Measurements from ENCODE around the gene ALDH1A1.

Gene ALDH1A1

DNA sequence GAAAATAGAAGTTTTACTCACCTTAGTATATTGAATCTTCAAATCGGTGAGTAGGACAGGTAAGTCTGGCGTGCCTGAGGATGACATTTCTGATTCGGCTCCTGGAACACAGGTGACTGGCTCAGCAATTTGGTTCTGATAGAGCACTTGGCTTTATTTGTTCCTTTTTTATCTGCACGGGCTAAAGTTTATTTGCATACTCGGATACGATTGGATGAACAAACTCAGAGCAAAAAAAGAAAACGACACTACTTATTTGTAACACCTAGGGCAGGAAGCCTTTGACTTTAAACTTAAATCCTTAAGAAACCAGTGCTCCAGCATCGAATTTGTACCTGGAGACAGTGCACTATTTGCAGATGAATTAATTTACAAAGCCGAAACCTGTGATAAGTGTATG lies at the start of gene ALDH1A1:
TSS of gene ALDH1A1 (minus strand) at position 140 of the 400 bp plus-strand sequence. CDS start at position 87, 53 bp downstream.
- TF ChIP-seq JUND (IDR thresholded peaks at IDR 0.05; ENCODE audit: low read depth), result no peak
- DNase-seq (ENCODE audit: low read depth in 1 of 2, low spot score in 1 of 2), result no peak
- in situ Hi-C loops (cut with HindIII; ENCODE audit: low pct_unique_long_range_greater_than_20kb, low sequenced_read_pairs), result no loop called here

DNA sequence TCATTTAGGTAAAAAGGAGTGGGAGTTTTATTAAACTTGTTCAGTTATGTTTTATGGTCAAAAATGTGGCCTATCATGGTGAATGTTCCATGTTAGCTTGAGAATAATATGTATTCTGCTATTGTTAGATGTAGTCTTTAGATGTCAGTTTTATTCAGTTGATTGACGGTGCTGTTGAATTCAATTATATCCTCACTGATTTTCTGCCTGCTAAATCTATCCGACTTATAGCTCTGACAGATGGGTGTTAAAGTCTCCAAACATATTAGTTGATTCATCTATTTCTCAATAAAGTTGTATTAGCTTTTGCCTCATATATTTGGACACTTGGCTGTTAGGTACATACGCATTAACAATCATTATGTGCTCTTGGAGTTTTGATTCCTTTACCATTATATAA lies 49.0 kb upstream of the ALDH1A1 start:
- no peak for TF ChIP-seq JUND (IDR thresholded peaks at IDR 0.05; ENCODE audit: low read depth)
- in situ Hi-C loops (cut with HindIII; ENCODE audit: low pct_unique_long_range_greater_than_20kb, low sequenced_read_pairs), result no loop called here
- no peak for DNase-seq (ENCODE audit: low read depth in 1 of 2, low spot score in 1 of 2)

DNA sequence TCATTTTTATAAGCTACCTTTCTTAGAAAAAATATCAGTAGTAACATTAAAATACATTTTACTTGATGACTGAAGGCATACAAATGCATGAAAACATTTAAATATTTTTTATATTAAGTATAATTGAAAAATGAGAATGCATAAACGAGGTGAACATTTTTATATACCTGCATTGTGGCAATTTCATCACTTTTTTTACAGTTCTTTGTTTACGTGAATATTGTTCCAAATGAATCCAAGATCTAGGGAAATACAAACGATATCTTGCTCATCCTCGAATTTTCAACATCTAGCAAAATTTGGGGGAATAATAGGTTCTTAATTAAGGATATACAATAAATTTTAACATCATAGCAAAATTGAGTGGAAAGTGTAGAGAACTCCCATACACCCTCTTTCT lies 45.5 kb upstream of the ALDH1A1 start:
- no peak for DNase-seq (ENCODE audit: low read depth in 1 of 2, low spot score in 1 of 2)
- TF ChIP-seq JUND (IDR thresholded peaks at IDR 0.05; ENCODE audit: low read depth), result no peak
- in situ Hi-C loops (cut with HindIII; ENCODE audit: low pct_unique_long_range_greater_than_20kb, low sequenced_read_pairs), result no loop called here

DNA sequence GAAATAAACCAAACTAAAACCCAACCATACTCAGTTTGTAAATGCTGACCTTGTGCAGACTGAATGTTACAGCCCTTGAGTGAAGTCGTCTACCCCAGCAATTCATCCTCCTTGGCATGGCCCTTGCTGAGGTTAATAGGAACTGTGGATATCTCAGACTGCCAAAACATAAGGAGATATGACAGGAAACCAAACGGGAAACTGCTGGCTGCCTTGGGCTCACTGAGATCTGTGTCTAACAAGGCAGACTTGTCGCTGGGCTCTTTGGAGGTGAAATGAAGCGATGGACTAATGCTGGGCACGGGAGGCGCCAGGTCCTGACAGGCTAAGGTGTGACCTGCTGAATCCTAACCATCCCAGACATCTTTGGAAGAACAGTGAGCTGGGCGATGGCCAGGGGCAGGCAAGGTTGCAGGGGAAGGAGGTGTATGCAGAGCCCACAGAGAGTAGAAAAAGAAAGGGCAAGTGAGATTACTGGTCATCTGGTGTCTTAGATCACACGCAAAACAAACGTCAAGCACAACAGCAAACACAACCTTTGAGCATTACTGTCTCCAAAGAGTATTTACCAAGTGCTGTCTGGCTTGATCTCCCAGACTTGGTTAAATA lies 44.6 kb upstream of the ALDH1A1 start:
- in situ Hi-C loops (cut with HindIII; ENCODE audit: low pct_unique_long_range_greater_than_20kb, low sequenced_read_pairs), result no loop called here

DNA sequence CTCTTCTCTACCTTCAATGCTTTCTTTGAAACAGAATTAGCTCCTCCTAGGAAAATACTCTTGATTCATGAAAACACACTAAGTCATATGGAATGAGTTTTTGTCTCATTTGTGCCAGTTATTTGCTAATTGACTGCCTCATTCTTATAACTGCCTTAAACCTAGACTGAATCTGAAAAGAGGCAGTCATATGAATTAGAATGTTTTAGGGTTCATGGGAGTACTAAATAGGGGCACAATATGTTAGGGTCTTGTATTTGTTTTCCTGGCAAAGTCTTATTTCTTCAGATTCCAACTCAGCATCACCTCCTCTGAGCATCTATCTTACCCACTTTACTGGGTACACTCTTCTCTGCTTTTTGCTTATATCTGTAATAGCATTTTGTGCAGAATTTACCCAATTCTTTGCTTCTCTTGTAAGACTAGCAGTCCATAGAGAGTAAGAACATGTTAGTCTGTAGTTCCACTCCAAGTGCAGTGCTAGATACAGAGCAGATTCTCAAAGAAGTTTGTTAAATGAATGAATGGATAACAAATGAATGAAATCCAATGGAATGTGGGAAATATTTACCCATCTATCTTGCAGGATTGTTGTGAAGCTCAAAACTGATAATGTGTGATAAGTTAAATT lies 43.9 kb upstream of the ALDH1A1 start:
- no peak for DNase-seq (ENCODE audit: low read depth in 1 of 2, low spot score in 1 of 2)
- no peak for TF ChIP-seq JUND (IDR thresholded peaks at IDR 0.05; ENCODE audit: low read depth)
- in situ Hi-C loops (cut with HindIII; ENCODE audit: low pct_unique_long_range_greater_than_20kb, low sequenced_read_pairs), result no loop called here

More for the DNA sequence above, 44.6 kb upstream of the ALDH1A1 start:
- DNase-seq (ENCODE audit: low read depth in 1 of 2, low spot score in 1 of 2), result no peak
- TF ChIP-seq JUND (IDR thresholded peaks at IDR 0.05; ENCODE audit: low read depth), result no peak

DNA sequence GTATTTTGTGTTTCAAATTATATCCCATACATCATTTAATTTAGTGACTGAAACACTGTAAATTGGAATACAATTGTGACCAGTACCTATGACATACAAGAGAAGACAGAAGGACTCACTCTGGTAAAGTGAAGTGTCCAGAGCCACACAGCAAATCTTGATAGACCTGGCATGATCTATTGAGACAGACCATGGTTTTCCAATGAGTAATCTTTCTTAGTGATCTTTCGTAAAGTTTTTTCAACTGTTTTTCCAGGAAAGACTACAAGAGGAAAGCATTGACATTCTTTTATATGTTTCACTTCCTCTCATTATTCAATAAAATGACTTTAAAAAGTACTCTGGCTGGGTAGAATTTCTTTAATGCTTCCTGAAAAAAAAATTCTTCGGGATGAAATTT lies 43.3 kb upstream of the ALDH1A1 start:
- no peak for TF ChIP-seq JUND (IDR thresholded peaks at IDR 0.05; ENCODE audit: low read depth)
- in situ Hi-C loops (cut with HindIII; ENCODE audit: low pct_unique_long_range_greater_than_20kb, low sequenced_read_pairs), result no loop called here

DNA sequence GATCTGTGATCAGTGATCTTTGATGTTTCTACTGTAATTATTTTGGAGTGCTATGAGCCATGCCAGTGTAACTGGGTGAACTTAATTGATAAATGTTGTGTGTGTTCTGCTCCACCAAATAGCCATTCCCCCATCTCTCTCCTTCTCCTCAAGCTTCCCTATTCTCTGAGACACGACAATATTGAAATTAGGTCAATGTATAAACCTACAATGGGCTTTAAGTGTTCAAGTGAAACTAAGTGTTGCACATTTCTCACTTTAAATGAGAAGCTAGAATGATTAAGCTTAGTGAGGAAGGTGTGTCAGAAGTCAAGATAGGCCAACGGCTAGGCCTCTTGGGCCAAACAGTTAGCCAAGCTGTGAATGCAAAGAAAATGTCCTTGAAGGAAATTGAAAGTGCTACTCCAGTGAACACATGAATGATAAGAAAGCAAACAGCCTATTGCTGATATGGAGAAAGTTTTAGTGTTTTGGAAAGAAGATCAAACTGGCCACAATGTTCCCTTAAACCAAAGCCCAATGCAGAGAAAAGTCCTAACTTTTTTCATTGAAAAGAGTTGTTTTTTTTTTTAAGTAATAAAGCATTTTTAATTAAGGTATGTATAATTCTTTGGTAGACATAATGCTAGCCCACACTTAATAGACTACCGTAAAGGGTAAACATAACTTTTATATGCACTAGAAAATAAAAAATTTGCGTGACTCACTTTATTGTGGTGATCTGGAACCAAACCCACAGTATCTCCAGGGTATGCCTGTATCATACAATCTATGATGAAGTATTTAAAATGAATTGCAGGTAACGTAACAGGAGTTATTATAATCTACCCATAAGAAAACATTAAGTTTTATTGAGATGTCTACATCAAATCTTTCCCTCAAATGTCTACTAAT lies 42.5 kb upstream of the ALDH1A1 start:
- no peak for DNase-seq (ENCODE audit: low read depth in 1 of 2, low spot score in 1 of 2)
- TF ChIP-seq JUND (IDR thresholded peaks at IDR 0.05; ENCODE audit: low read depth), result no peak
- in situ Hi-C loops (cut with HindIII; ENCODE audit: low pct_unique_long_range_greater_than_20kb, low sequenced_read_pairs), result no loop called here

More for the DNA sequence above, 43.3 kb upstream of the ALDH1A1 start:
- DNase-seq (ENCODE audit: low read depth in 1 of 2, low spot score in 1 of 2), result no peak

DNA sequence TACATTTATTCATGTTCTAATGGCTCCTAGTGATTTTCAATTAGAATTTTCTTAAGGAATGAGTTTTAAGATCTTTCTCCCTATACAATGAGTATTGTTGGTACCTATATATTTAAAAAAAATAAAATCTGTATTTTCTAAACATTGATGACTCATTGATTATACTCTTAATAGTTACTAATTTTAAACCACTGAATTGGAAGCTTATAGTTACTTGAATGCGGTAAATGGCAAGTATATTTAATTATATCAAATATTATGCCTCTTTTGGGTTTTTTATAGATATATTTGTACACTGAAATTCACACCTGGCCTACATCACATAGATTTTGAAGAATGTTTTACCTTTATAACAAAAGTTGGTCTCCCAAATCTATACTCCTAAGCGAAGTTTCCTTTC lies 38.9 kb upstream of the ALDH1A1 start:
- no peak for TF ChIP-seq JUND (IDR thresholded peaks at IDR 0.05; ENCODE audit: low read depth)
- in situ Hi-C loops (cut with HindIII; ENCODE audit: low pct_unique_long_range_greater_than_20kb, low sequenced_read_pairs), result no loop called here
- no peak for DNase-seq (ENCODE audit: low read depth in 1 of 2, low spot score in 1 of 2)

DNA sequence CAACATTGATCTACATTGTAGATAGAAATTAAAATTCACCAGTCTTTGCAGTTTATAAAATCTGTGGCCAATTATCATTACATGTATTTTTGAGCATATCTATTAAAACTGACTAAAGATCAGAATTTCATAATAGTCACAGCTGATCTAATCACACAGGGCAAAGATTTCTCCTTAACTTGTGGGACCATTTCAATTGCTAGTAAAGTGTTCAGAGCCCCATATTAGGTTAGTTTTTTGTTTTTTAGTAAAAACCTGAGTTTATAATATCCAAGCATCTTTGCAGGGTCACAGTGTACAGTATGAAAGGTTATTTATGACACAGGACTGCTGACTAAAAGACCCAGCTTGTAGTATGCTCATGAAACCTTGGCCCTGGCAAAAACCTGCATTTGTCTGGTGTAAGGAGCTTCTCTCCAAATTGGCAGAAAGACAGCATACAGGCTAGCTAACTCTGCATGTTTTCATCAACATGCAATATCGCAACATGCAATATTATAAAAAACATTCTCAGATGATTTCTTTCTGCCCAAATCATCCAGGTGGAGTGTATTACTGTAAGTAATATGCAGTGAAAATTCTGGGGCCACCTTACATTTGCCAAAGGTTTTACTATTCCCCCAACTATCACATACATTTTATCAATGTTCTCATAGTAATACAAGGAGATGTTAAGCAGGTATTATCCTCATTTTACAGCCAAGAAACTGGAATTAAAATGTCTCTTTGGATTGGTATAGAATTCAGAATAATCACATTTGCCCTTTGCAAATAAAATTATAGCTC lies 37.7 kb upstream of the ALDH1A1 start:
- DNase-seq (ENCODE audit: low read depth in 1 of 2, low spot score in 1 of 2), result no peak
- no peak for TF ChIP-seq JUND (IDR thresholded peaks at IDR 0.05; ENCODE audit: low read depth)
- in situ Hi-C loops (cut with HindIII; ENCODE audit: low pct_unique_long_range_greater_than_20kb, low sequenced_read_pairs), result no loop called here

DNA sequence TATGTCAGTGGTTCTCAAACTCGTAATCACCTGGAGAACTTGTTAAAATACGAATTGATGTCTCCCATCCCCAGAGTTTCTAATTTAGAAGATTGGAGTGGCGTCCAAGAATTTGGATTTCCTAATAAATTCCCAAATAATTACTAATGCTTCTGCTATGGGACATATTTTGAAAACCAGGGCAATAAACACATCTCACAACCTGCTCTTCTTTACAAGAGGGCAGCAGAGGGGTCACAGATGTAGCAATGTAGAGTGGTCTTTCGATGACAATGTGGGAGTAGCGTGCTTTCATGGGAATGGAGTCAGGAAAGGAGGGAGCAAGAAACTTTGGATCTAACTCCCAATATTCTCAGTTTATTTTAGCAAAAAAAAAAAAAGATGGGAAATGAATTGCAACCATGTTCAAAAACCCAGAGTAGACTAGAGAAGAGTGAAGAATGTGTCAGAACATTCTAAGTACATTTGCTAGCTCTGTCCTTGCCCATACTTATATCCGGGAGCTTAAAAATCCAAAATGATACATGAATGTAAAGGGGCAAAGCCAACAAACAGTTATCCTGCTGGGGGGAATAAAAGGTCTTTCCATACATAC lies 33.8 kb upstream of the ALDH1A1 start:
- no peak for DNase-seq (ENCODE audit: low read depth in 1 of 2, low spot score in 1 of 2)
- in situ Hi-C loops (cut with HindIII; ENCODE audit: low pct_unique_long_range_greater_than_20kb, low sequenced_read_pairs), result no loop called here
- no peak for TF ChIP-seq JUND (IDR thresholded peaks at IDR 0.05; ENCODE audit: low read depth)

DNA sequence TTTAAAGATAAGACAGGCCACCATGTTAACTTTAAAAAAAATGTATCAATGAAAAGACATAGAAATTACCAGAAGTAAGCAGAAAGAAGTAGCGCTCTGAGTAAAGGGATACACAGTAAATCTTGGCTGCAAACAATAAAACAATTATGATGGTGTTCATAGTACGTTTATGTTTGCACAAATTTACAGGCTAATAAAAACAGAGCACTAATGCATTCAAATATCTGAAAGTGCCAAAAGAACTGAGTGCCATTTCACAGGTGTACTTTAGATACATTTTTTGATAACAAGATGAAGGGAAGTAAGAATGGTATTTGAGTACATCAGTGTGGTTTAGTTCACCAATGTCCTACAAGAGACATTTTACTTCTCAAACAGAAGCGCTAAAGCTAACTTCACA lies 32.9 kb upstream of the ALDH1A1 start:
- DNase-seq (ENCODE audit: low read depth in 1 of 2, low spot score in 1 of 2), result no peak
- TF ChIP-seq JUND (IDR thresholded peaks at IDR 0.05; ENCODE audit: low read depth), result no peak
- in situ Hi-C loops (cut with HindIII; ENCODE audit: low pct_unique_long_range_greater_than_20kb, low sequenced_read_pairs), result no loop called here

DNA sequence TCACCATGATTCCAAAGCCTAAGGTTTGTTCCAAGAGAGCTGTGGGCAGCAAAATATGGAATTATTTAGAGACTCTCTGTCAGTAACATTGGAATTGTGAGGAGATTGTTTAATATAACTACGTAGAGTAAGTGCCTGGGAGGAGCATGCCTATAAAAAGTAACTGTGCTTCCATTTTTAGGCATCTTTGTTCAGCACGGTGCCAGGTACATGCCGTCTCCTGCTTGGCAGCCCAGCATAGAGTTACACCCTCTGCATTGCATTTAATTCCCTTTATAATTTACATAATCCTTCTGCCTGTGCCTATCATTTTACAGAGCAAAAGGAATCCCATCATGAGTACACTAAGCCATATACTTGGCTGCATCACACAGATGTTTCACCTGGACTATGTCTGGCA lies 32.1 kb upstream of the ALDH1A1 start:
- in situ Hi-C loops (cut with HindIII; ENCODE audit: low pct_unique_long_range_greater_than_20kb, low sequenced_read_pairs), result no loop called here
- no peak for TF ChIP-seq JUND (IDR thresholded peaks at IDR 0.05; ENCODE audit: low read depth)

More for the DNA sequence above, 32.1 kb upstream of the ALDH1A1 start:
- DNase-seq (ENCODE audit: low read depth in 1 of 2, low spot score in 1 of 2), result no peak
